Tibial nerve (tissue), 4 donors: ENCODE measurements around the gene ARHGAP27.

Experiments
- EP300 ChIP-seq, 2 donors: sonication (generic); formaldehyde crosslinking; IDR thresholded peaks; one replicate each; pipeline ENCODE4 v1.6.1; 2017; ENCODE audit warnings: antibody characterized with exemption in 2 of 2, mild to moderate bottlenecking in 1 of 2
- POLR2A ChIP-seq, 2 donors: fragments of 450-650 bp; IDR thresholded peaks; one replicate each; pipeline ENCODE4 v1.6.1; 2017; ENCODE audit warnings: antibody characterized with exemption in 2 of 2, mild to moderate bottlenecking in 2 of 2, moderate library complexity in 2 of 2
- TF ChIP-seq, protein P1 (sequence below), 5 experiments: fragments of 200-600 bp in 3 of 5; fragments of 450-650 bp in 2 of 5; sonication (generic) in 3 of 5; IDR thresholded peaks; one replicate each; pipeline ENCODE4 v1.5.1; 2016 to 2019; ENCODE audit warnings: antibody characterized with exemption in 5 of 5, mild to moderate bottlenecking in 3 of 5, moderate library complexity in 2 of 5

DNA sequence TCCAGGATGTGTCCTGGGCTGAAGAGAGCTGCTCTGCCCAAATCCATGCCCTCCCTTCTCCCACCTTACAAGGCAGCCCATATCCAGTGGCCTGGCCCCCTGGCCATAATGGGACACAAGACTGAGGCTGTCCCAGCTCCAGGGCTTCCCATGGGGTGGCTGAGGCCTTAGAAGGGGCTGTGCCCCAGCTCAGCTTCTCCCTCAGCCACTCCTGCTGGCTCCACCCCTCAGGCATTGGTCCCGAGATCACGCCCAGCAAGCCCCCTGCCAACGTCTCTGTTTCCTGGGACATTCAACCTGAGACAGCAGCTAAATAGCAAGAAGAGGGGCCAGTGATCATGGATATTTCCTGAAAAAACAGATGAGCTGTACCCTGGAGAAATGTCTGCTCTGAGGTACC is 43.3 kb downstream of the ARHGAP27 start:
- TF ChIP-seq, protein P1, sequence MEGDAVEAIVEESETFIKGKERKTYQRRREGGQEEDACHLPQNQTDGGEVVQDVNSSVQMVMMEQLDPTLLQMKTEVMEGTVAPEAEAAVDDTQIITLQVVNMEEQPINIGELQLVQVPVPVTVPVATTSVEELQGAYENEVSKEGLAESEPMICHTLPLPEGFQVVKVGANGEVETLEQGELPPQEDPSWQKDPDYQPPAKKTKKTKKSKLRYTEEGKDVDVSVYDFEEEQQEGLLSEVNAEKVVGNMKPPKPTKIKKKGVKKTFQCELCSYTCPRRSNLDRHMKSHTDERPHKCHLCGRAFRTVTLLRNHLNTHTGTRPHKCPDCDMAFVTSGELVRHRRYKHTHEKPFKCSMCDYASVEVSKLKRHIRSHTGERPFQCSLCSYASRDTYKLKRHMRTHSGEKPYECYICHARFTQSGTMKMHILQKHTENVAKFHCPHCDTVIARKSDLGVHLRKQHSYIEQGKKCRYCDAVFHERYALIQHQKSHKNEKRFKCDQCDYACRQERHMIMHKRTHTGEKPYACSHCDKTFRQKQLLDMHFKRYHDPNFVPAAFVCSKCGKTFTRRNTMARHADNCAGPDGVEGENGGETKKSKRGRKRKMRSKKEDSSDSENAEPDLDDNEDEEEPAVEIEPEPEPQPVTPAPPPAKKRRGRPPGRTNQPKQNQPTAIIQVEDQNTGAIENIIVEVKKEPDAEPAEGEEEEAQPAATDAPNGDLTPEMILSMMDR (IDR thresholded peaks at IDR 0.05), result no peak
- TF ChIP-seq POLR2A (IDR thresholded peaks at IDR 0.05) (no peak), EP300 (IDR thresholded peaks at IDR 0.05) (no peak)
